Activated T-cell treated with anti-CD3 and anti-CD28 coated beads, Interleukin-2, amount 50 U/mL, for 24 hours (primary cell): Measurements from ENCODE around the gene ZACN.

Source experiments
- DNase-seq: peaks from one replicate; pipeline ENCODE4 v3.0.0-alpha.2; 2020
- H3K27ac Mint-ChIP-seq: 2 replicates; pipeline ENCODE4 v1.8.0; 2020; ENCODE audit warnings: mild to moderate bottlenecking, mixed read lengths
- H3K27me3 Mint-ChIP-seq: 2 replicates; pipeline ENCODE4 v1.8.0; 2020; ENCODE audit warnings: mixed read lengths
- H3K36me3 Mint-ChIP-seq: 2 replicates; pipeline ENCODE4 v1.8.0; 2020; ENCODE audit warnings: low read depth, mixed read lengths
- H3K4me1 Mint-ChIP-seq: 2 replicates; pipeline ENCODE4 v1.8.0; 2020; ENCODE audit warnings: low read depth, mixed read lengths
- H3K4me3 Mint-ChIP-seq: 2 replicates; pipeline ENCODE4 v1.8.0; 2020; ENCODE audit warnings: mild to moderate bottlenecking, moderate library complexity, mixed read lengths
- H3K9me3 Mint-ChIP-seq: 2 replicates; pipeline ENCODE4 v1.8.0; 2020; ENCODE audit warnings: mixed read lengths

The ZACN gene

GRCh38 chr17:76122431-76123190 lies 43.6 kb downstream of the ZACN start:
- DNase-seq = no peak
- H3K4me3 Mint-ChIP-seq = peak overlapping the region; percentile 6
- H3K27me3 Mint-ChIP-seq = no peaks in the 10 kb centered on the region
- H3K36me3 Mint-ChIP-seq = no peaks in the 10 kb centered on the region
- no peaks in the 10 kb centered on the region for H3K9me3 Mint-ChIP-seq
- peak overlapping the region; percentile 84 for H3K27ac Mint-ChIP-seq
- peaks cover 22% of the 10 kb centered on the region for H3K4me1 Mint-ChIP-seq

DNA sequence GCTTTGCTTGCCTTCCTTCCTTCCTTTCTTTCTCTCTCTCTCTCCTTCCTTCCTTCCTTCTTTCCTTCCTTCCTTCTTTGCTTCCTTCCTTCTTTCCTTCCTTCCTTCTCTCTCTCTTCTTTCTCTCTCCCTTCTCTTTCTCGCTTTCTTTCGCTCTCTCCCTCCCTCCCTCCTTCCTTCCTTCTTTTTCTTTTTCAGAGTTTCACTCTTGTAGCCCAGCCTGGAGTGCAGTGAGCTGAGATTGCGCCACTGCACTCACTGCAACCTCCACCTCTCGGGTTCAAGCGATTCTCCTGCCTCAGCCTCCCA lies 44.2 kb downstream of the ZACN start:
- Mint-ChIP-seq H3K4me3 (no peak overlapping the region), H3K9me3 (no peaks in the 10 kb centered on the region), H3K36me3 (no peaks in the 10 kb centered on the region), H3K4me1 (peaks cover 22% of the 10 kb centered on the region), H3K27me3 (no peaks in the 10 kb centered on the region), H3K27ac (peak overlapping the region; percentile 41)
- DNase-seq = no peak

DNA sequence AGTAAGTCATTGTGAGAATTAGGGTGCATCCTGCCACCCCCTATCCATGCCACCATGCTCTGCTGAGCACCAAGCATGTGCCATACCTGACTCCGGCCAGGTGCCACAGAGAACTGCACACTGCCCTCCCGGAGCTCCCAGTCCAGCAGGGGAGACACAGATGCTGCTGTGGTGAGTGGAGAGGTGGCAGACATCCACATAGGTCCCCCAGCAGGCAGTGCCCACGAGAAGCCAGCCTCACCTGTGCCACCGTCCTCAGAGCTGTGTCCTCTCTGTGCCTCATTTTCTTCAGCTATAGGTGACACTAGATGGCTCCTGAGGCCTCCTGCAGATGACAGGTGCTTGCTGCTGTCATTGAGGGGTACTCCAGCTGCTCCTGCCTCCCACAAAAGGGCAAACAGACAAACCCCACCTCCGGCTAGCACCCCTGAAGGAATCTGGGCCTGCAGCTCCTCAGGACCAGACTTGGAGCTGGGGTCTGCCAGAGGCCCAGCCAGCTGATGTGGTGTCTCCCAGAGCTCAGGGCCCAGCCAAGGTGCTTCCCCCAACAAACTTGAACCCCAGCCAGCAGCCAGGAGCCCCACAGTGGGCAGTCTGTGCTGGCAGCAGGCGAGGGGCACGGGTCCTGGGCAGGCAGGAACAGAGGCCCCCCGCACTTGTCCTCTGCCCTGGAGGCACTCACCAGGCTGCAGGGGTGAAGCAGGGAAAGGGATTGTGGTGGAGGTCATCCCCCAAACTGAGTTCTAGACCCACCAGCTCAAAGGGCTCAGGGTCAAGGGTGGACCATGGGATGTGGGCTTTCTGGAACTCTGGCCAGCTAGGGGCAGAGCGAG lies 45.0 kb downstream of the ZACN start:
- H3K27ac Mint-ChIP-seq = no peak overlapping the region
- H3K9me3 Mint-ChIP-seq = no peaks in the 10 kb centered on the region
- no peak overlapping the region for H3K4me3 Mint-ChIP-seq
- no peaks in the 10 kb centered on the region for H3K36me3 Mint-ChIP-seq
- DNase-seq = no peak
- H3K27me3 Mint-ChIP-seq = no peaks in the 10 kb centered on the region
- peaks cover 22% of the 10 kb centered on the region for H3K4me1 Mint-ChIP-seq

- H3K27ac Mint-ChIP-seq = no peak overlapping the region
- H3K4me1 Mint-ChIP-seq = peaks cover 22% of the 10 kb centered on the region
- no peaks in the 10 kb centered on the region for H3K36me3 Mint-ChIP-seq
- H3K9me3 Mint-ChIP-seq = no peaks in the 10 kb centered on the region
- no peak for DNase-seq
- H3K4me3 Mint-ChIP-seq = no peak overlapping the region
- H3K27me3 Mint-ChIP-seq = no peaks in the 10 kb centered on the region
Observed at GRCh38 chr17:76124582-76125390, 45.8 kb downstream of the ZACN start.

DNA sequence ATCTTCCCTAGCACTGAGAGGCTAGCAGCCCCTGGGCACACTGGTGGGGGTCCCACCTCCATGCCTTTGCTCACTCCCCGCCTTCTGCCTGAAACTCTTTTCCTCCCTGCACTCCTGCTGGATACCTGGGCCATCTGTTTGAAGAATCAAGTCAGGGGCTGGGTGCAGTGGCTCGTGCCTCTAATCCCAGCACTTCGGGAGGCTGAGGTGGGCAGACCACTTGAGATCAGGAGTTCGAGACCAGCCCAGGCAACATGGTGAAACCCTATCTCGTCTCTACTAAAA lies 46.4 kb downstream of the ZACN start:
- Mint-ChIP-seq H3K4me1 (peaks cover 22% of the 10 kb centered on the region), H3K27ac (no peak overlapping the region), H3K27me3 (no peaks in the 10 kb centered on the region), H3K9me3 (no peaks in the 10 kb centered on the region), H3K36me3 (no peaks in the 10 kb centered on the region), H3K4me3 (no peak overlapping the region)
- DNase-seq = no peak

DNA sequence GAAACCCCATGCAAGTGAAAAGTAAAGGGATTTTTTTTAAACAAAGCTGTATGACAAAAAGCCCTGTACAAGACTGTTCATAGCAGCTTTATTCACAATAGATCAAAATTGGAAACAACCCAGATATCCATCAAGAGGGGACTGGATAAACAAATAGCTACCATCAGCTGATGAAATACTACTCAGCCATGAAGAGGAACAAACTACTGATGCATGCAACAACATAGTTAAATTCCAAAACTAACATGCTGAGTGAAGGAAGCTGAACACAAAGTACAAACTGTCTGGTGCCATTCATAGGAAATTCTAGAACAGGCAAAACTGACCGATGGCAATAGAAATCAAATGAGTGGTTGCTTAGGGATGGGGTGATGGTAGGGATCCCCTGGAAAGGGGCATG lies 46.9 kb downstream of the ZACN start:
- H3K27ac Mint-ChIP-seq = no peak overlapping the region
- no peak for DNase-seq
- H3K27me3 Mint-ChIP-seq = no peaks in the 10 kb centered on the region
- H3K4me1 Mint-ChIP-seq = peaks cover 19% of the 10 kb centered on the region
- H3K9me3 Mint-ChIP-seq = no peaks in the 10 kb centered on the region
- H3K36me3 Mint-ChIP-seq = no peaks in the 10 kb centered on the region
- no peak overlapping the region for H3K4me3 Mint-ChIP-seq

- Mint-ChIP-seq H3K36me3 (no peaks in the 10 kb centered on the region), H3K9me3 (no peaks in the 10 kb centered on the region), H3K4me1 (peaks cover 23% of the 10 kb centered on the region), H3K27me3 (no peaks in the 10 kb centered on the region), H3K27ac (no peak overlapping the region), H3K4me3 (no peak overlapping the region)
- DNase-seq = no peak
Observed at GRCh38 chr17:76130473-76130872, 51.5 kb downstream of the ZACN start.

- Mint-ChIP-seq H3K9me3 (no peaks in the 10 kb centered on the region), H3K36me3 (no peaks in the 10 kb centered on the region), H3K4me1 (peaks cover 23% of the 10 kb centered on the region), H3K4me3 (no peak overlapping the region), H3K27me3 (no peaks in the 10 kb centered on the region), H3K27ac (peak overlapping the region; percentile 57)
- no peak for DNase-seq
Observed at GRCh38 chr17:76131051-76131691, 52.2 kb downstream of the ZACN start.

DNA sequence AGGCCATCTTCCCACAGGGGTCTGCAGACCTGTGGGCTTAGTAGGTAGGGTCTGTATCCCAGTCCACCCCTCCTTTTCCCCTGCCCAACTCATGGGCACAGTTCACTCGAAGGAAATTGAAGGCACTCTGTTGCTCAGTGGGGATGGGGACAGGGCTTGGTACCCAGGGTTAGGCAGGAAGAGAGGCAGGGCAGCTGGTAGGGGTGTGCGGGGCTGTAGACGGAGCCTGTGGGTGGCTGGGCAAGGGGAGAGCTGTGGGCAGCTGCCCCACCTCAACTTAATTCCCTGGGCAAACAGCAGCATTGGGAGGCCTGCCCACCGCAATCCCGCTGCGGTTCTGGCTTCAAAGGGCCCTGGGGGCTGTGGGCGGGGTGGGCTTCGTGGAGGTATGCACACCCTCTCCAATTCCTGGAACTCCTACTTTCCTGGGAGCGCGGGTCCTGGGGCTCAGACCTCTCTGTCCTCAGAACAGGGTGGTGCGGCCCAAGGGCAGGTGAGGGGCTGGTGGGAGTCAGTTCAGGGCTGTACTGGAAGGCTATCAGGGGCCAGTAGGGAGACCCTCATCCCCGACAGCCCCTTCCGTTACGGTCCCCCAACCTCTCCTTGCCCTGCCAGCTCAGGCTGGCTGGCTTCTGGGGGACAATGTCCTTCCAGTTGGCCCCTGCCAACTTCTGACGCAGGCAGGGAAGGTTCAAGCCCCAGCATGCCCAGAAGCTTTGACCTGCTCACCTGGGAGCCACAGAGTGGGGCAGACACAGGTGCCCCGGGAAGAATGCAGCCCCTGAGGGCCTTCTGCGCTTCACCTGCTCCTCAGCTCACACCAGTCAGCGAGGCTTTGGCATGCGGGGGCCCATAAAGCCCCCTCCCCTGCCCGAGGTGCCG lies 53.0 kb downstream of the ZACN start:
- Mint-ChIP-seq H3K4me3 (no peak overlapping the region), H3K36me3 (no peaks in the 10 kb centered on the region), H3K9me3 (no peaks in the 10 kb centered on the region), H3K4me1 (peaks cover 18% of the 10 kb centered on the region), H3K27me3 (no peaks in the 10 kb centered on the region), H3K27ac (no peak overlapping the region)
- no peak for DNase-seq
